ENCODE results near the gene CTNND2. TPM values are rescaled to one million over a fixed set of nuclear protein-coding genes. Genes with fewer than 3 reads are reported as not detected.
"Not testable (repeated sequence)": the region's sequence is repeated elsewhere in the genome, so short reads cannot be mapped to it uniquely, and the experiment has no call there.

The CTNND2 gene
- total RNA-seq, 2 donors from 2014 or later = 0.82 to 0.95 TPM

GRCh38 chr5:11010429-11011210 is 893.6 kb downstream of the CTNND2 start:
- ATAC-seq = no peak
- no peak for DNase-seq
- intact Hi-C loops (cut with DNase I, micrococcal nuclease) = no loop called here

- intact Hi-C loops (cut with DNase I, micrococcal nuclease) = no loop called here
- DNase-seq (no peak), ATAC-seq (no peak)
Observed at GRCh38 chr5:11009576-11009975, 894.7 kb downstream of the CTNND2 start.

GRCh38 chr5:11007269-11007870 is 896.9 kb downstream of the CTNND2 start:
- intact Hi-C loops (cut with DNase I, micrococcal nuclease) = no loop called here
- DNase-seq (no peak), ATAC-seq (no peak)

GRCh38 chr5:11004523-11004922 is 899.7 kb downstream of the CTNND2 start:
- intact Hi-C loops (cut with DNase I, micrococcal nuclease); ATAC-seq; DNase-seq: not testable (repeated sequence)

- DNase-seq (no peak), ATAC-seq (no peak)
- intact Hi-C loops (cut with DNase I, micrococcal nuclease) = no loop called here
Observed at GRCh38 chr5:11000515-11001353, 903.5 kb downstream of the CTNND2 start.

- intact Hi-C loops (cut with DNase I, micrococcal nuclease) = no loop called here
- DNase-seq (no peak), ATAC-seq (no peak)
Observed at GRCh38 chr5:10999714-11000113, 904.5 kb downstream of the CTNND2 start.

- no peak for DNase-seq
- ATAC-seq = no peak
- intact Hi-C loops (cut with DNase I, micrococcal nuclease) = no loop called here
Observed at GRCh38 chr5:10995891-10996290, 908.4 kb downstream of the CTNND2 start.

- DNase-seq (no peak), ATAC-seq (no peak)
- intact Hi-C loops (cut with DNase I, micrococcal nuclease) = no loop called here
Observed at GRCh38 chr5:10994091-10994986, 909.9 kb downstream of the CTNND2 start.

- no peak for DNase-seq
- ATAC-seq = no peak
- intact Hi-C loops (cut with DNase I, micrococcal nuclease) = no loop called here
Observed at GRCh38 chr5:10990634-10991033, 913.6 kb downstream of the CTNND2 start.

- ATAC-seq (no peak), DNase-seq (no peak)
- intact Hi-C loops (cut with DNase I, micrococcal nuclease) = no loop called here
Observed at GRCh38 chr5:10989577-10990263, 914.5 kb downstream of the CTNND2 start.

- ATAC-seq = no peak
- intact Hi-C loops (cut with DNase I, micrococcal nuclease) = no loop called here
- DNase-seq = no peak
Observed at GRCh38 chr5:10988622-10989021, 915.6 kb downstream of the CTNND2 start.

- peak; percentile 86 for ATAC-seq
- intact Hi-C loops (cut with DNase I, micrococcal nuclease) = no loop called here
- peak; percentile 40 to 71 for DNase-seq
Observed at GRCh38 chr5:10987925-10988504, 916.2 kb downstream of the CTNND2 start.

- no peak for ATAC-seq
- no peak for DNase-seq
- intact Hi-C loops (cut with DNase I, micrococcal nuclease) = no loop called here
Observed at GRCh38 chr5:10987276-10987924, 916.8 kb downstream of the CTNND2 start.

GRCh38 chr5:10985721-10986110 is 918.5 kb downstream of the CTNND2 start:
- no peak for DNase-seq
- intact Hi-C loops (cut with DNase I, micrococcal nuclease) = no loop called here
- ATAC-seq = no peak

- ATAC-seq (no peak), DNase-seq (no peak)
- intact Hi-C loops (cut with DNase I, micrococcal nuclease) = no loop called here
Observed at GRCh38 chr5:10985091-10985720, 919.0 kb downstream of the CTNND2 start.

- intact Hi-C loops (cut with DNase I, micrococcal nuclease) = no loop called here
- DNase-seq = no peak
- no peak for ATAC-seq
Observed at GRCh38 chr5:10984021-10984715, 920.1 kb downstream of the CTNND2 start.

Measured in left colon (tissue), 2 donors.